GM18867 (cell line): ENCODE results near the gene CHST6.
A peak's percentile ranks its signal among the peaks of the same experiment; 100 is the strongest.
"Not testable (repeated sequence)": the region's sequence is repeated elsewhere in the genome, so short reads cannot be mapped to it uniquely, and the experiment has no call there.

Experiments
- ATAC-seq: cut with Tn5 transposase; IDR thresholded peaks from one replicate; pipeline ENCODE4 v1.9.1; 2021; ENCODE audit warnings: mild to moderate bottlenecking, moderate library complexity; ENCODE audit not compliant: unreplicated experiment

Gene CHST6

DNA sequence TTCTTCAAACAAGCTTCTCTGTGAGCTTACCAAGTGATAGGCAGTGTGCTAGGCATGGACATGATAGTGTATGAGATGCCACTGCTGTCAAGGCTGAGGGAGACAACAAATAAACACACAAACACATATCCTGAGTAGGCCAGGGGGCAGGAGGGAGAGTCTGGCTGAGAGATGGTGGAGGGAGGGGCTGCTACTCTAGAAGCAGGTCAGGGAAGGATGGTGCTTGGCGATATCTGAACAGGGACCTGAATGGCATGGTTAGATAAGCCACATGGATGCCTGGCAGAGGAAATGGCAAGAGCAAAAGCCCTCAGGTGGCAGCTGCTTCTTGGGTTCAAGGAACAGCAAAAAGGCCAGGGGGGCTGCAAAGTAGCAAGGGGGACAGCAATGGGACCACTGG is 8.6 kb upstream of the CHST6 start:
- ATAC-seq = no peak

DNA sequence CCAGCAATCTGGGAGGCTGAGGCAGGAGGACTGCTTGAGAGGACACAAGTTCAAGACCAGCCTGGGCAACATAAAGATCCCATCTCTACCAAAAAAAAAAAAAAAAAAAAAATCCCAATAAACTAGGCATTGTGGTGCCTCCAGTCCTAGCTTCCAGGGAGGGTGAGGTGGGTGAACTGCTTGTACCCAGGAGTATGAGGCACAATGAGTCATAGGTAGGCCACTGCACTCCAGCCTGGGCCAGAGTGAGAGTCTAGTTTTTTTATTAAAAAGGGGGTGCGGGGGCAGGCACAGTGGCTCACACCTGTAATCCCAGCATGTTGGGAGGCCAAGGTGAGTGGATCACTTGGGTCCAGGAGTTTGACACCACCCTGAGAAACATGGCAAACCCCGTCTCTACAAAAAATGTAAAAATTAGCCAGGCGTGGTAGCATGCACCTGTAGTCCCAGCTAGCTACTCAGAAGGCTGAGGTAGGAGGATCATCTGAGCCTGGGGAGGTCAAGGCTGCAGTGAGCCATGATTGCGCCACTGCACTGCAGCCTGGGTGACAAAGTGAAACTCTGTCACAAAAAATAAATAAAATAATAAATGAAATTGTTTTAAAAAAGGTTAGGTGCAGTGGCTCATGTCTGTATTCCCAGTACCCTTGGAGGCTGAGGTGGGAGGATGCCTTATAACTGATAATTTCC is 7.8 kb upstream of the CHST6 start:
- ATAC-seq = no peak

DNA sequence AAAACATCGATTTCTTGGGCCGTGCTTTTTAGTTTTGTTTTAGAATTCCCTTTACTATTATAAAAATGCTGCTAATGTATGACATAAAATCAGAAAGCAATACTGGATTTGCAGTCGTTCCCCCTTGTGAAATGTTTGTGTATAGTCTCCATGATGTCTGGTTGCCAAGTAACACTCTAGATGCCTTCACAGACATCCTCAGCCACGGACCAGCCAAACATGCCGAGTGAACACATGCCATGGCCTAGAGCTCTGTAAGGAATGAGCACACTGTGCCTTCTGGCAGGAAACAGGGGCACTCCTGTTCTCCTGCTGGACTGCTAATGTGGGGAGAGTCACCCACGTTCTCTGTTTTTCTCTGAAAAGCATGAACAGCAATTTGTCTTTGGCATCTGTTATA is 6.6 kb upstream of the CHST6 start:
- ATAC-seq = not testable (repeated sequence)

DNA sequence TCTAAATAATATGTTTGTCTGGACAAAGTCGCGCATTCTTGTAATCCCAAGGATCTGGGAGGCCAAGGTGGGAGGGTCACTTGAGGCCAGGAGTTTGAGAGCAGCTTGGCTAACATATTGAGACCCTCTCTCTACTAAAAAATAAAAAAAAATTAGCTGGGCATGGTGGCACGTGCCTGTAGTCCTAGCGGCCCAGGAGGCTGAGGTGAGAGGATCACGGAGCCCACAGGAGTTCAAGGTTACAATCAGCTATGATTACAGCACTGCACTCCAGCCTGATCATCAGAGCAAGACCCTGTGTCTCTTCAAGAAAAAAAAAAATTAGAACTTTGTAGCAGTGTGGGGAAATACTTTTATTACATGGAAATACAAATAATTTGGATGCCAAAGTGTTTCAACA is 6.1 kb upstream of the CHST6 start:
- ATAC-seq = no peak

DNA sequence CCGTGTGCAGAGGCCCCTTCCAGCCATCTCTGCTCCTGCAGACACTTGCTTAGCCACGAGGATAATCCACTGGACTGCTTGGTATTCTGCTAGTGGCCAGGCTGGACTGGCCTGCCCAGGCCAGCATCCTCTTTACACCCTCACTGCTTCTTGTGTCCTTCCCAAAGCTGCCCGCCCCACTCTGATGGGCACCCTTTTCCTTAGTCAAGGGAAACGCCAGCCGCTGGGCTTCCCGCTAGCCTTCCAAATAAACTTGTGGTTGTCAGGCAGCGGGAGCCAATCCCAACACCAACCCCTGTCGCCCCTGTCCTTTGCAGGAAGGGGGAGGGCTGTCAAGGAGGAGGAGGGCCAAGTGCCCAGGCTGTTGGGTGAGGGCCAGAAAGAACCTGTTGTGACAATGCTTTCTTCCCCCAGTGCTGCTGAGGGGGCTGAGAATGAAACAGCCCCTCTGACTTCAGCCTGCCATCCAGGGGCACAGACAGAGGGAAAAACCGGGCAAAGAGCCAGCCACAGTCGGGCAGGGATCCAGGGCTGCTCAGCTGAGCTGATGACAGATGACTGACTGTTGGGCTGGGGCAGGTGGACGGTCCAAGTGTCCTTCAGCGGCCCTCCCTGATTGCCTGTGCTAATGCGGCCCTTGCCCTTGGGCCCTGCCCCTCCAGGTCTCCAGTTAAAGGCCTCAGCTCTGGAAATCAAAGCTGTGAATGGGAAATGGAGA is 3.5 kb upstream of the CHST6 start:
- not testable (repeated sequence) for ATAC-seq

DNA sequence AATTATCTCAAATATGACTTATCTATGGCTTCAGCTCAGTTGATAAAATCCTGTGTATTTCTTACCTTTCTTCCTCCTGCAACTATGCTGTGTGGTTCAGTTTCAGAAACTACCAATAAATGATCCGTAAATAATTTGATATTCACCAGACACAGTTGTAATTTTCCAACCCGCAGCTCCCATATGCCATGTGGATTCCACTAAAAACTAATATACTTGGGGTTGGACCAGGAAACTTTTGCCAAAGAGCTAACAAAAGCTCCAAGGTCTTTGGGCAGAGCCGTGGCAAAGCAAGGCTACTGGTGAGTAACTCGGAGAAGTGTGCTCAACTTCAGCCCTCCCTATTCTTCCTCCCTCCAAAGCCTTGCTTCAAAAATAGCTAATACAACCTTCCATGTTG is 2.3 kb upstream of the CHST6 start:
- no peak for ATAC-seq

DNA sequence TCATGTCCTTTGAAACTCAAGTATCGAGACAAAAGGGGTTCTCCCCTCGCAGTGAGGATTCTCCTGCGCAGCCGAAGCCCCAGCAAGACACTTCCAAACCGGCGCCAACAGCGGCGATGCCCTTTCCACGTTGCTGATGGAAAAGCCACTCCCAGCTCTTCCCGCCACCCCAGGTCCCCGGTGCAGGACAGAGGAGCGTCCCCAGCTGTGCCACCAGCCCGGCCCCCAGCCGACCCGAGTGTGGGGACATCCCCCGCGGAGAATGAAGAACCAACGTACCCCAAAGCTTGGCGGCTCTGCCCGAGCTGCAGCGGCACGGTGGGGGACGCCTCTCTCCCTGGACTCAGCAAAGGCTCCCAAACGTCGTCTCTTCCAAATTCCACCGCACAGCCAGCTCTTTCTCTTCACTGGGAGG is 573 bp downstream of the CHST6 start:
- no peak for ATAC-seq

DNA sequence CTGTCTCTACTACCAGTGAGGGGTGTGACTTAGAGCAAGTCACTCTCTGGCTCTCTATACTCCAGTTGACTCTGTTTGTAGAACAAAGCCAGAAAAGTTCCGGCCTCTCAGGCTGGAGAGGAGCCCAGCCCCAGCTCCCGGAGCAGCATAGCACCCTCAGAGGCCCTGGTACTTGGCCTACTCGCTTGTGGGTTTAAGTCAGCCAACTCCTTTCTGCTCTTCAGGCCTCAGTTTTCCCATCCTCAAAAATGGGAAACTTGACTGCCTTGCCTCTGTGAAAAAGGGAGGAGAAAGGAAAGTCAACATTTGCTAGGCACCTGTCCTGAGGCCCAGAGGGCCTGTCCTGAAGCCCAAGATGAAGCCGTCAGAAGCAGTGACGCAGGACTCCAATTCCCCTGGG is 1.1 kb downstream of the CHST6 start:
- ATAC-seq = no peak

DNA sequence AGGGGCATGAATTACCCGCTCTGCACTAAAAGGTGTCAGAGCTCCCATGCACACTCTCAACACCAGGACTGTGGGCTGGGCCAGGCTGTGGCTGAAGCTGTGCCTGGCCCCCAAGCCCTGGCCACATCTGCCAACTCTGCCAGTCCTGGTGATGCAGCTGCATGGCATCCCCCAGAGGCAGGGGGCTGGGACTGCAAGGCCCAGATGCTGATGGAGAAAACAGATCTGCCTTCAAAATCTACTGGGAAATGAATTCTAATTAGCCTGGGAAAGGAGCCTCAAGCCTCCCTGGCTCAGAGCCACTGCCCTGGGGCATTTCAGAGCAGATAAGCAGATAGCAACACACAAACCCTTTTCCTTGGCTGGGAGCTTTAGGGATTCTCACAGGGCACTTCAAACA is 3.4 kb downstream of the CHST6 start:
- no peak for ATAC-seq

DNA sequence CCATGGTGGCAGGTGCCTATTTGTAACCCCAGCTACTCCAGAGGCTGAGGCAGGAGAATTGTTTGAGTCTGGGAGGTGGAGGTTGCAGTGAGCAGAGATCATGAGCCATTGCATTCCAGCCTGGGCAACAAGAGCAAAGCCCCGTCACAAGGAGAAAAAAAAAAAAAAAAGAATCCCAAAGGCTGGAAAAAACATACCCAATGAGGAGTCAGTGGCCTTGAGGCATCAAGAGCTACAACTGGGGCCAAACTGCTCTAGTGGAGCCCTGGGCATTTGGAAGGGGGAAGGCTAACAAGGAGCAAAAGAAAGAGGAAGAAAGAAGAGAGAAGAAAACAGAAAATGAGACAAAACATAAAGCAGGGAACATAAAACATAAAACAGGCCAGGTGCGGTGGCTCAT is 6.9 kb downstream of the CHST6 start:
- no peak for ATAC-seq

DNA sequence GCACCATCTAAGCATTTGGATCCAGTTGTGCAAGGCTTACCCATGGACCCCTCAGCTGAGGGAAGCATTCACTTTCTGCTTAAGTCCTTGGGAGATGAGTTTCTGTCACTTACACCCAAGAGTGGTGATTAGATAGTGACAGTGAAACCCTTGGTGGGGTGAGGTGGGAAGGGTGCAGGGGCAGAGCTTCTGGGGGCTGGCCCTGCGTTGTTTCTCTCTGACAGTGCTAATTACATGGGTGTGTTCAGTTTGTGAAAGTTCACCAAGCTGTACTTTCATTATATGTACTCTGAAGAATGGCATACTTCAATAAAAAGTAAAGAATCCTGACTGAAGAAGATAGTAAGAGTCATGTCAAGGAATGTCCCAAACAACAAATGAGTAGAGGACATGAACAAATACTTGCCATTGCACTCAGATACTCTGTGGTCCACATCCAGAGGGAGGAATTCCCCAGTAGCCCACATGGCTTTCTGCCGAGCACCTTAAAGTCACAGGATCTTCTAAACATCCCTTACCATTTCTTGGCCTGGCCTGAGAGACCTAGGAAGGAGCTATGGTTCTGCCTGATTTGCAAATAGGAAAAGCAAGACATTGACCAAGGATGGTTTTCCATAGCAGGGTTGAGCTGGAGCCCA is 8.4 kb downstream of the CHST6 start:
- peak; percentile 66 for ATAC-seq

DNA sequence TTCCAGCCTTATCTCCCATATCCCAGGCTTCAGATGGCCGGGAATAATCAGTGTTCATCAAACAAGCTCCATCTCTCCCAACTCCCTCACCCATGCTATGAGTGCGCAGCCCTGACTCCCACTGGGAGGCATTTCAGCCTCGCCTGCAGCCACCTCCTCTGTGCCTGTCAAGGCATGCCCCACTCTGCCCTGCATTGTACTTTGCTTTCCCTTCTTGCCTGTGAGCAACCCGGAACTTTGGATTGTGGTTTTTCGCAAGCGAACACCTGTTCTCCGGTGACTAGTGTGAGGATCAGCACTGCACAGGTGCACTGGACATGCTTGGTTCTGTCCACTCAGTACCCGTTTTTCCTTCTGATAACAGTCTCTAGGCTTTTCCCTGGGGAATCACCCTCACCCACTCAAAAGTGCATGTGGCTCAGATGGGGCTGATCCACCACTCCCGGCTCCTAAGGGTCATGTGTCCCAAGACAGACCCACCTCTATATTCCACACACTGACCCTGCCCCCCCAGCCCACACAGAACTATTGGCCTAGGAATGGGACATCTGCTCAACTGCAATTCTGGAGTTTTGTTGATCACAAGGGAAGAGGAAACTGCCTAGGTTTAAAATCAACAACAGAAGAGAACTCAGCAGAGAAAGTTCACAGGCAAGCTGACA is 9.1 kb downstream of the CHST6 start:
- no peak for ATAC-seq

DNA sequence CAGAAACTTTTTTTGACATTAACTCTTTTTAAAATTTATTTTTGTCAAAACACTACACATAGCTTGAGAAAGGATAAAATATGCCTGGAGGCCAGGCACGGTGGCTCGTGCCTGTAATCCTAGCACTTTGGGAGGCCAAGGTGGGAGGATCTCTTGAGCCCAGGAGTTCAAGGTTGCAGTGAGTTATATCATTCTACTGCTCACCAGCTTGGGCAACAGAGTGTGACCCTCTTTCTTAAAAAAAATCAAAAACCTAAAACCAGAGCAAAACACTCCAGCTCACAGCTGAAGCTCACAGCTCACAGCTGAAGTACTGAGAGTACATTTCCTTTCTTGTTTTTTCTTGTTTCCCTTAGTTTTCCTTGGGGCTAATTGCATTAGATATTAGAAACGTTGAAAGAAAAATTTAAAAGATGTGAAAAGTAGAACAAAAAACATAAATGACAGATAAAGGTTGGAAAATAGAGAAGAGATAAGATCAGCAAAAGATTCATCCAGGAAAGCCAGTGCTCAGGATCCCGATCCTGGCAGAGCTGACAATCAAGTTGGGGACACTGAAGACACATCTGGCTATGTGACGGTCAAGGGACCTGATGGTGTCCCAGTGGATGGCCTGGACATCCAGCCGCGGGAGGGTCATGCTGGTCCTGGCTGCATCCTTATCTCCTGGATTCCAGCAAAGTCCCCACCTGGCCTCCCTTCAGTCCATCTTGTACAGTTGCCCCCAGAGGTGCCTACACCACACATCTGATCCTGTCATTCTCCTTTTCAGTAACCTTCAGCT is 9.8 kb downstream of the CHST6 start:
- no peak for ATAC-seq

DNA sequence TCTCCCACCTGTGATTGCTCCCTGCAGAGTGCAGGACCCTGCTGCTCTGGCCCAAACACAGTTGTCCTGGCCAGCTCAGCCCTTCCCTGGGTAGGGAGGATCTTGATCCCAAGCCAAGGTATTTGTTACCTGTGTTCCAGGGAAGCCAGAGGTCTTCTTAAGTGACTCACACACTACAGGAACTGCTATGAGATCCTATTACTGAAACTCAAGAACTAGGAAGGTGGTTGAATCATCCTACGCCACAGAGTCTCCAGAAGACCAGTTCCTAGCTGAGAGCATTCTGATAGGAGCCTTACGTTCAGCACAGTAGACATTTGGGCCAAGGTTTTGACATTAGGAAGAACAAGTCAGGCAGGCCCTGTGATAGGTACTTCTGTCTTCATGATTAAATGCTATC is 12.0 kb downstream of the CHST6 start:
- no peak for ATAC-seq

DNA sequence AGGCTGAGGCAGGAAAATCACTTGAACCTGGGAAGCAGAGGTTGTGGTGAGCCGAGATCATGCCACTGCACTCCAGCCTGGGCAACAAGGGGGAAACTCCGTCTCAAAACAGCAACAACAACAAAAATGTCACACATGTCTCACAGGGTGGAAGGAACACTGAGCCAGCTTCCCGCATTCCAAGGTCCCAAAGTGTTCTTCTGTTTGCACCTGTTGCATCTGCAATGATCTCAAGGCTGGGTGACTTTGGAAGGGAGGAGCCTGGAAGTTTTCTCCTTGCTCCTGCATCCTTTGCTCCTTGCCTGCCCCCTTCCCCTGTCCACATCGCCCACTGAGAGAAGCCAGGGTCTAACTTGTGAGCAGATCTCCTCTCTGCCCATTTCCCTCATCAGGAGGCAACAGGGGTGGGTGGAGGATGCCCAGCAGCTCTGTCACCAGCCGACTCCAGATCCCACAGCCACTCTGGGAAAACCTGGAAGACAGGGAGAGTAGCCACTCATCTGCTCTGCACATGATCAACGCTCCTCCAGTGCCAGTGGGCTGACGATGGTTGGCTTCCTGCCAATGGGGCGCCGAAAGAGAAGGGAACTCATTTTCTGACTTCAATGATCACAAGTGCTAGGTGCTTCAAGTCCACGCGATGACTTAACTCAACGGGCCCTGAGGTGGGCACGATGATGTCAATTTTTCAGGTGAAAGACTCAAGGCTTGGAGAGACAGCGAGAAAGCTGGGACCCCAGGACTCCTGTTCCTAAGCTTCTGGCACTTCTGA is 12.6 kb downstream of the CHST6 start:
- ATAC-seq = no peak

DNA sequence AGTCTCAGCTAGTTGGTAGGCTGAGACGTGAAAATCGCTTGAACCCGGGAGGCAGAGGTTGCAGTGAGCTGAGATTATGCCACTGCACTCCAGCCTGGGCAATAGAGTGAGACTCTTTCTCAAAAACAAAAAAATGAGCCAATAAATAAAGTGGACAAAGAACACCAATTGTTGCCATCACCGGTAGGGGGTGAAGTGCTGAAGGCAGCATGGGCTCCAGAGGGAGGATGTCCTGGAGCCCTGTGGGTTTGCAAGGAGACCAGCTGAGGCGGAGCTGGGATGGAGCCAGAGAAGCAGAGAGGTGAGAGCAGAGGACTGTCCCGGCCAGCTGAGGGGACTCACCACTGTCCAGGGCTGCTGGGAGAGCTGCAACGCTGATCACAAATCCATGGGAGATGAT is 13.8 kb downstream of the CHST6 start:
- no peak for ATAC-seq

DNA sequence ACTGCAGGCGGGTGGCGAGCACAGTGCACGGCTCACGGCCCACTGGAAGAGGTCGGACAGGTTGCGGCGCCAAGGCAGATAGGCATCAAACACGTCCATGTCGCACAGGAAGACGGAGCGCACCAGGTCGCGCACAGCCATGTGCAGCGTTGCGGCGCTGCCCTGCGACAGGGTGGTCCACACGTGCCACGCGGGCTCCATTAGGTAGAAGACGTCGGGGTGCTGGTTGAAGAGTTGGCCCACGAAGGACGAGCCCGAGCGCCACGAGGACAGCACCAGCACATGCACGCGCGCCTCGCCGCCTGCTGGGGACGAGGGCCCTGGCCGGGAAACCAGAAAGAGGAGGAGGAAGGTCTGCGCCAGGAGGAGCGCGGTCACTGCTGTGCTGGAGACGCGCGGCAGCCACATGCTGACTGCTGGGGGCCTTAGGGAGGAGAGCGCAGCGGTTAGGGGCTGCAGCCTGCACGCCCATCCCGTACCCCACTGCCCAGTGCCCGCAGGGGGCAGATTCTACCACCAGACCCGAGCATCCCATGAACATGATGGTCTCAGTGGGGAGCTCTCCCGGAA is 15.7 kb downstream of the CHST6 start:
- ATAC-seq = no peak

DNA sequence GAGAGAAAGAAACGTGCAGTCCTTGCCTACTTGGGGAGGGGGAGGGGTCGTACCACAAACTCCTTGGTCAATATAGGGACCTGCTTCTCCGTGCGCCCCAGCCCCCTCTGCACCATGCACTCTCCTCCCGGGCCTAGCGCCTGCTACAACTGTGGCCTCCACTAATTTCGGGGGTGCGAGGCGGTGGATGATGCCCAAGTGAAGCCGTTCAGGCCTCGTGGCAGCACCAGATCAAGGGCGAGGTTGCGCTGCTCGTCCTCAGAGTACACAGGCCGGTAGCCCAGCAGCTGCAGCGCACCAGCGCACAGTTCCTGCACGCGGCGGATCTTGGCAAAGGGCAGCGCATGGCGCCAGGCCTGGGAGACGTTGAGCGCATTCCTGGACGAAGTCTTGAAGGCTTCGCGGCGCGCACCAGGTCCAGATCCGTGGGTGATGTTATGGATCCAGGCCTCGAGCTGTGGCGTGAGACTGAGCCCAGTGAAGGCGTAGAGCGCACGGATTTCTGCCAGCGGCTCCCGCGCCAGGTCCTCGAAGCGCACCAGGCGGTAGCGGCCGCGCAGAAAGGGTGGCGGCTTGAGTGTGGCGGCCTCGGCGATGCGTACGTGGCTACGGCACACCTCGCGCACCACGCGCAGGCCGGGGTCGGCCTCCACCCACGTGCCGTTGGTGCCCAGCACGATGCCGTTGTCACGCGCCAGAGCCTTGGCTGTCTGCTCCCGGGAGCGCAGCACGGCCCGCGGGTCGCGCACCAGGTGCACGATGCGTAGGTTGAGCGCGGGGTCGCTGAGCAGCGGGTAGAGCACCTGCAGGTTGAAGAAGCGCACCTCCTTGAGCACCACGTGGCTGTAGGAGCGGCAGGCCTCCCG is 16.5 kb downstream of the CHST6 start:
- no peak for ATAC-seq
